GM12873 (cell line): ENCODE results near the gene LRRC3.

Source experiments
- TF ChIP-seq, protein P1 (sequence below): IDR thresholded peaks from 2 replicates; pipeline ENCODE4 v1.5.1; 2012; ENCODE audit warnings: low read depth, mild to moderate bottlenecking, moderate library complexity, low read length, control low read depth; ENCODE audit not compliant: insufficient read depth; ENCODE audit errors: missing control alignments

LRRC3 gene

DNA sequence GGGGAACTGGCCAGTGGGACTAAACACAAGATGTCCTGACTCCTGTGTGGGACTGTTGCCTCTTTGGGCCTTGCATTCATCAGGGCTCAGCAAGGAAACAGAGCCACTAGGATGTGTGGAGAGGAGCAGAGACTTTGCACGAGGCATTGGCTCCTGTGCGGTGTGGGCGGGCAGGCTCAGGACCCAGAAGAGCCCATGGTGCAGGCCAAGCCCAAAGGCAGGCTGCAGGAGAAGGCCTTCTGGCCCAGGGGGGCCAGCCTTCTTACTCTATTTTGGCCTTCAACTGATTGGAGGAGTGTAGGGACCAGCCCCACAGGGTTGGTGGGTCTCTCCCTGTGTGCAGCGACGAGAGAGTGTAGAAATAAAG is 23.5 kb downstream of the LRRC3 start:
- TF ChIP-seq, protein P1, sequence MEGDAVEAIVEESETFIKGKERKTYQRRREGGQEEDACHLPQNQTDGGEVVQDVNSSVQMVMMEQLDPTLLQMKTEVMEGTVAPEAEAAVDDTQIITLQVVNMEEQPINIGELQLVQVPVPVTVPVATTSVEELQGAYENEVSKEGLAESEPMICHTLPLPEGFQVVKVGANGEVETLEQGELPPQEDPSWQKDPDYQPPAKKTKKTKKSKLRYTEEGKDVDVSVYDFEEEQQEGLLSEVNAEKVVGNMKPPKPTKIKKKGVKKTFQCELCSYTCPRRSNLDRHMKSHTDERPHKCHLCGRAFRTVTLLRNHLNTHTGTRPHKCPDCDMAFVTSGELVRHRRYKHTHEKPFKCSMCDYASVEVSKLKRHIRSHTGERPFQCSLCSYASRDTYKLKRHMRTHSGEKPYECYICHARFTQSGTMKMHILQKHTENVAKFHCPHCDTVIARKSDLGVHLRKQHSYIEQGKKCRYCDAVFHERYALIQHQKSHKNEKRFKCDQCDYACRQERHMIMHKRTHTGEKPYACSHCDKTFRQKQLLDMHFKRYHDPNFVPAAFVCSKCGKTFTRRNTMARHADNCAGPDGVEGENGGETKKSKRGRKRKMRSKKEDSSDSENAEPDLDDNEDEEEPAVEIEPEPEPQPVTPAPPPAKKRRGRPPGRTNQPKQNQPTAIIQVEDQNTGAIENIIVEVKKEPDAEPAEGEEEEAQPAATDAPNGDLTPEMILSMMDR: no peak

DNA sequence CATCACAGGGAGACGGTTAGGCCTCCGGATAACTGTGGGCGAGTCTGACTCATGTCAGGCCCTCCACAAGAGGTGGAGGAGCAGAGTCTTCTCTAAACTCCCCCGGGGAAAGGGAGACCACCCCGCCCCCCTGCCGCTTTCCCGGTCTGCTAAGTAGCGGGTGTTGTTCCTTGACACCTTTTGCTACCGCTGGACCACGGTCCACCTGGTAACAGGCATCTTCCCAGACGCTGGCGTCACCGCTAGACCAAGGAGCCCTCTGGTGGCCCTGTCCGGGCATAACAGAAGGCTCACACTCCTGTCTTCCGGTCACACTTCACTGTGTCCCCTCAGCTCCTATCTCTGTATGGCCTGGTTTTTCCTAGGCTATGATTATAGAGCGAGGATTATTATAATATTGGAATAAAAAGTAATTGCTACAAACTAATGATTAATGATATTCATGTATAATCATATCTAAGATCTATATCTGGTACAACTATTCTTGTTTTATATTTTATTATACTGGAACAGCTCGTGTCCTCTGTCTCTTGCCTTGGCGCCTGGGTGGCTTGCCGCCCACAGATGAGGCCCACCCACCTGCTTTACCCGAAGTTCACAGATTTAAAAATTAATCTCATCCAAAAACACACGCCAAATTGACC is 24.4 kb downstream of the LRRC3 start:
- TF ChIP-seq, protein P1: peak; percentile 66

DNA sequence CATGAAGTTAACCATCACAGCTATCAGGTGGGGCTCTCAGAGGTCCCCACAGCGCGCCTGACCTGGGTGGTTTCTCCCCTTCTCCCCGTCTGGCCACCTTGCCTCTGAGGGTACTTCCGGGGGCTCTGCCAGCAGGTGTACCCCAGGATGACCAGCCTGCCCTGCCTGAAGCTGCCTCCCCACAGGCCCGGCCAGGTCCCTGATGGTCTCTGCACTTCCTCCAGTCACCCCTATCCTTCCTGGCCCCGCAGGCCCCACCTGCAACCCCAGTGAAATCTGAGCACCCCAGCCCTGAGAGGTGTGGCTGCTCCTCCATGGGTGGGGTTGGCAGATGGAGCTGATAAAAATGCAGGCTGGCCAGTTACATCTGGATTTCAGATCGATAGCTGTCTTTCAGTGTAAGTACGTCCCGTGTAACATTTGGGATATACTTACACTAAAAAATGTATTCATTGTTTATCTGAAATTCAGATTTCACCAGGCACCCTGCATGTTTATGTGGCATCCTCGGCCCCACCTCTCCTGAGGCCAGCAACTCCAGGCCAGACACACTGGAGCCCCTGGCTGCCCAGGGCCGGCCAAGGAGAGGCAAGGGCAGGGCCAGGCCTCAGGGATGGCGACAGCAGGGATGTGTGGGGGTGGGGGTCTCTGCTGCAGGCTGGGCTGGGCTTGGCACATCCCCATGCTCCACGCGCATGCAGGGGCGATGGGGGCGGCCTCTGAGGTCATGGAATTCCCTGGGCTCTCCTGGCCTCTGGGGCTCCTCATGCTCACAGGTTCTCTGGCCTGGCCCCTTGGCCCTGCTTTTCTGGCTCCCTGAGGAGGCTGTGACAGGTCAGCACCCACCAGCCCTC is 25.1 kb downstream of the LRRC3 start:
- TF ChIP-seq, protein P1: no peak

DNA sequence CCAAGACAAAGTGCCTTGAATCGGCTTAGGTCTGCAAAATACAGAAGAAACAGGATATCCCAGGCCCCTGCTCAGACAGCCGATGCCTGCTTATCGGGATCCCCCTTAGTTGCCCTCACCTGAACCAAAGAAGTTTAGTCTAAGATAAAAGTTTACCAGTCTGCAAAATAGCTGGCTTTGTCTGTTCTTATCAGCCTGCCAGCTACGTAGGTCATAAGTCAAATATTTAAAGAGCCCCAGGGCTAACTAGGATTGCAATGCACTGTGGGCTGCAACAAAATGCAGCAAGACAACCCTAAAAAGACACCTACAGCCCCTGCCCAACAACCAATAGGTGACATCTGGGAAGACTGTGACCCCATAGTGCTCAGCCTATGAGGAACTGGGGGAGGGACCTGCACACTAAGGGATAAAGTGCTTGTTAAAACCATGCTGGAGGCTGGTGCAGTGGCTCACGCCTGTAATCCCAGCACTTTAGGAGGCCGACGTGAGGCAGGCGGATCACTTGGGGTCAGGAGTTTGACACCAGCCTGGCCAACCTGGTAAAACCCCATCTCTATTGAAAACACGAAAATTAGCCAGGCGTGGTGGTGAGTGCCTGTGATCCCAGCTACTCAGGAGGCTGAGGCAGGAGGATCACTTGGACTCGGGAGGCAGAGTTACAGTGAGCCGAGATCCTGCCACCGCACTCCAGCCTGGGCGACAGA is 27.4 kb downstream of the LRRC3 start:
- TF ChIP-seq, protein P1: no peak

DNA sequence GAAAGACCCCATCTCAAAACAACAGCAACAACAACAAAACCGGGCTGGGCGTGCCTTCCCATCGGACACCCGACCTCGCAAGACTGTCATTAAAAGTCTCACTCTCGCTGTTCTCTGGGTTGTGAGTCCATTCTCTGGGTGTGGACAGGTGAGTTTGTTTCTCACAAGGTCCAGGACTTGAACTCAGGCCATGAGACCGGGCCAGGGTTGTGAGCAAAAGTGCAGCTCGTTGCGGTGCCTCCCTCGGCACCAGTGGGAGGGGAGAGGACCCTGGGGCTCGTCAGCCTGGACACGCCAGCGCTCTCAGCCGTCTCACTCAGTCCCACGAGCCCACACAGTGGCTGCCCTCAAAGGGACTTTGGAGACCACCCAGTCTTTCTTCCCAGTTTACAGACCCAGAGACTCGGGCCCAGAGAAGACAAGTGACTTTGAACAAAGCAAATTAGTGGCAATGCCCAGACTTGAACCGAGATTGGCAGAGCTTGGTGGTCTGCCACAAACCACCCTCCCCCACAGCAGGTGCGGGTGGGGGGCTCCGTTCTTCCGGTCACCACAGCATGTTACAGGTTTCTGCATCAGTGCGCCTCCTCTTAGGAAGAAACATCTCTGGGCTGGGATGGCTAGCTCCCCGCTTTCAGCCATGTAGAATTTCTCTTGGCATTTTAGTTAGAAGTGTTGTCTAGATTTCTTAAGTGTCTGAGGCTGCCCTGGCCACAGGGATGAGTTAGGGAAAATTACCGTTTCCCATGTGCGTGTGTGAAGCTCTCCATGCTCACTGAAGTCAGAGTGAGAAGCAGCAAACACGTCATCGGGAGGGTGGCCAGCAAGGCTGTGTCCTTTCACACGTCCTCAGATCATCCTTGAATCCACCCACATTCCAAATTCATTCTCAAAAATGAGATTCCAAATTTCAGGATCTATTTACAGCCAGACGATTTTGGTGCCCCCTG is 28.3 kb downstream of the LRRC3 start:
- TF ChIP-seq, protein P1: no peak

DNA sequence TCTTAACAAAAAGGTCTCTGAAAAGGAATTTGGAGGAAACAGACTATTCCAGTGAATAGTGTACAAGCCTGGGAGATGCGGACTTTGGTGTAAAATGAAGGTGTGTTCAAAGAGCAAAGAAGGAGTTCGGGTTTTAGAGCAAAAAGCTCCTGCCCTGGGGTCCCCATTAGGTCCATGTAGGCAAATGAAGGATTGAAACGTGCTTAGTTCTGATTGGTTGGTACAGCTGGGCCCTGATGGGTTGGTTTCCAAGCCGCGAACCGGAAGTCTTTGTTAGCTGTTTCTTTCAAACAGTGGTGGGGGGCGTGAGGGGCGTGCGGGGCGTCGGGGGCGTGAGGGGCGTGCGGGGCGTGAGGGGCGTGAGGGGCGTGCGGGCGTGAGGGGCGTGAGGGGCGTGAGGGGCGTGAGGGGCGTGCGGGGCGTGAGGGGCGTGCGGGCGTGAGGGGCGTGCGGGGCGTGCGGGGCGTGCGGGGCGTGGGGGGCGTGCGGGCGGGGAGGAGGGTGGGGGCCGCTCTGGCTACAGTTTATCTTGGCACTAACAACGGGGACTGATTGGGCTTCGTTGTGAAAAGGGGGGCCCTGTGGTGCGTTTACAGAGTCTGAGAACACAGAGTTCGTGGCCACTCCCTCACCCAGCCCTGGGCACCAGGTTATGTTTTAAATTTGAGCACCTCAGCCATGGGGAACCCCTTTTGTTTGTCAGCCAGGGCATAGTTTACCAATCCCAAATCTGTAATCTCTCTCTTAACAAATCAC is 29.4 kb downstream of the LRRC3 start:
- TF ChIP-seq, protein P1: no peak
